Measurements from ENCODE around the gene RFFL. TPM values are rescaled to one million over a fixed set of nuclear protein-coding genes. Genes with fewer than 3 reads are reported as not detected.

RFFL gene
- total and polyA plus RNA-seq, 4 donors = 5.8 to 38.1 (median 21.9) TPM

DNA sequence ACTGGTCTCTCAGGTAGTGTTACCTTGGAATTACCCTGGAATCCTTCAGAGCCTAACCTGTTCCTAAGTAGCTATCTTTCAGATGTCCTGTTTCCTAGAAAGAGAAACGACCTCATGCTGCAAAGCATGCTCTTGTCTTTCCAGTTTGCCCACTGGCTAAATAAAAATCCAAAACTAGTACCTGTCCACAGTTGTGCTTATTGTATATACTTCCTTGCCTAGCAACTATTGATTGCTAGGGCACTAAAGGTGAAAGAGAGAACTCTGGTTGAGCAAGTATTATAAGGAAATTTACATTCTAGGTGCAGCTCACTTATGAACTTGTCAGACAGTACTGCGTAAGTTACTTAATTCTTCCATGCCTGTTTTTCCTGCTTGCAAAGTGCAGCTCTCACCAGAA, 44.7 kb downstream of the RFFL start:
- H3K36me3 ChIP-seq (ENCODE audit: control insufficient read depth in 4 of 4, insufficient read depth in 4 of 4, low read length in 4 of 4) = peaks cover 6 to 24% (median 21%) of the 10 kb centered on the region in 4 donors
- no peak overlapping the region for H3K27ac ChIP-seq (ENCODE audit: low read depth in 1 of 2, low read length in 1 of 2)
- WGBS, 2 donors = 76 to 80% methylated on average over 2 of the region's 2 CpGs
- H3K27me3 ChIP-seq (ENCODE audit: control insufficient read depth in 3 of 3, insufficient read depth in 3 of 3, low read length in 2 of 3) = no peaks in the 10 kb centered on the region
- no peak for ATAC-seq (ENCODE audit: insufficient read depth, low FRiP score)
- no peaks in the 10 kb centered on the region for H3K9me3 ChIP-seq (ENCODE audit: control insufficient read depth in 4 of 4, insufficient read depth in 3 of 4, low read length in 3 of 4)
- H3K4me1 ChIP-seq (ENCODE audit: control insufficient read depth in 5 of 5, insufficient read depth in 5 of 5, low read length in 5 of 5) = peaks cover 0 to 3% (median 0%) of the 10 kb centered on the region in 5 donors
- no peak for DNase-seq
- TF ChIP-seq, protein P1, sequence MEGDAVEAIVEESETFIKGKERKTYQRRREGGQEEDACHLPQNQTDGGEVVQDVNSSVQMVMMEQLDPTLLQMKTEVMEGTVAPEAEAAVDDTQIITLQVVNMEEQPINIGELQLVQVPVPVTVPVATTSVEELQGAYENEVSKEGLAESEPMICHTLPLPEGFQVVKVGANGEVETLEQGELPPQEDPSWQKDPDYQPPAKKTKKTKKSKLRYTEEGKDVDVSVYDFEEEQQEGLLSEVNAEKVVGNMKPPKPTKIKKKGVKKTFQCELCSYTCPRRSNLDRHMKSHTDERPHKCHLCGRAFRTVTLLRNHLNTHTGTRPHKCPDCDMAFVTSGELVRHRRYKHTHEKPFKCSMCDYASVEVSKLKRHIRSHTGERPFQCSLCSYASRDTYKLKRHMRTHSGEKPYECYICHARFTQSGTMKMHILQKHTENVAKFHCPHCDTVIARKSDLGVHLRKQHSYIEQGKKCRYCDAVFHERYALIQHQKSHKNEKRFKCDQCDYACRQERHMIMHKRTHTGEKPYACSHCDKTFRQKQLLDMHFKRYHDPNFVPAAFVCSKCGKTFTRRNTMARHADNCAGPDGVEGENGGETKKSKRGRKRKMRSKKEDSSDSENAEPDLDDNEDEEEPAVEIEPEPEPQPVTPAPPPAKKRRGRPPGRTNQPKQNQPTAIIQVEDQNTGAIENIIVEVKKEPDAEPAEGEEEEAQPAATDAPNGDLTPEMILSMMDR (IDR thresholded peaks at IDR 0.05; ENCODE audit: control extremely low read depth, extremely low read depth) = no peak
- H3K4me3 ChIP-seq = no peak overlapping the region
- no peak overlapping the region for H3K9ac ChIP-seq (ENCODE audit: insufficient read depth in 1 of 2, low read length in 2 of 2)

DNA sequence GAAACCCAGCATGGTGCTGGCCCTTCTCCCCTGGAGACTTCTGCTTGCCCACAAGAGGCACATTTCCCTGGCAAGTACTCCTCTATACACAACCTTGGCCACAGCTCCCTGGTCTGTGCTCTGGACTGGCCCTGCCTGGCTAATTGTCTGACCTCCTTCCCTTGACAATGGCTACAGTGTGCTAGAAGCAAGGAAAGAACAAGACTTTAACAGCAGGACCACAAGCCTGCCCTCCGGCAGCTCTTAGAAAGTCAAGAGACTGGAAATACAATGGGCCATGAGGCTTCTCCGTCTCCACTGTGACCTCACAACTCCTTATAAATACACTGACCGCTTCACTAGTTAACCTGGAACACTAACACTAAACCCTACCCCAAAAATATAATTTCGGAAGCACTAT, 46.5 kb downstream of the RFFL start:
- Histone ChIP-seq H3K36me3 (ENCODE audit: control insufficient read depth in 4 of 4, insufficient read depth in 4 of 4, low read length in 4 of 4) (peaks cover 6 to 34% (median 24%) of the 10 kb centered on the region in 4 donors), H3K4me1 (ENCODE audit: control insufficient read depth in 5 of 5, insufficient read depth in 5 of 5, low read length in 5 of 5) (peaks cover 0 to 3% (median 0%) of the 10 kb centered on the region in 5 donors), H3K9ac (ENCODE audit: insufficient read depth in 1 of 2, low read length in 2 of 2) (no peak overlapping the region), H3K4me3 (no peak overlapping the region), H3K27ac (ENCODE audit: low read depth in 1 of 2, low read length in 1 of 2) (no peak overlapping the region), H3K27me3 (ENCODE audit: control insufficient read depth in 3 of 3, insufficient read depth in 3 of 3, low read length in 2 of 3) (no peaks in the 10 kb centered on the region), H3K9me3 (ENCODE audit: control insufficient read depth in 4 of 4, insufficient read depth in 3 of 4, low read length in 3 of 4) (no peaks in the 10 kb centered on the region)
- ATAC-seq (ENCODE audit: insufficient read depth, low FRiP score) = no peak
- TF ChIP-seq, protein P1 (IDR thresholded peaks at IDR 0.05; ENCODE audit: control extremely low read depth, extremely low read depth) = no peak
- no peak for DNase-seq
- WGBS, 2 donors = 98 to 100% methylated on average over 4 of the region's 4 CpGs

DNA sequence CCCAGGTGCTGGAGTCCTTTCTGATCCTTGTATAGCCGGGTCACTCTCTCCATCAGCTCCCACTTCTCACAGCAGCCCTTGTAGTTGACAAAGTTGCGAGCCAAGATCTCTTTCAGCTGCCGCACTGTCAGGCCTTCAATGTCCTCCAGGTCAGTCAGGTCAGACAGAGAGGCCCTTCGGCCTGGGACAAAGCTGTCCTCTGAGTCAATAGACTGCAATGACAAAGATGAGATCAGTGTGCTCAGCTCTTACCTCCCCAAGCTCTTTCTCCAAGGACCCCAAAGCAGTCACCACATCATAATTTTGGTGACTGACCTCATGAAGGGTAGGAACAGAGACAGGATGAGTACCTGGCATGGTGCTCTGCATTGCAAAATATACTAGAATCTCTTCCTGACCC, 47.1 kb downstream of the RFFL start:
- ATAC-seq (ENCODE audit: insufficient read depth, low FRiP score) (no peak), DNase-seq (no peak)
- peaks cover 0 to 3% (median 0%) of the 10 kb centered on the region in 5 donors for H3K4me1 ChIP-seq (ENCODE audit: control insufficient read depth in 5 of 5, insufficient read depth in 5 of 5, low read length in 5 of 5)
- 94 to 95% methylated on average over 4 of the region's 4 CpGs for WGBS, 2 donors
- no peak overlapping the region for H3K4me3 ChIP-seq
- no peak overlapping the region for H3K27ac ChIP-seq (ENCODE audit: low read depth in 1 of 2, low read length in 1 of 2)
- TF ChIP-seq, protein P1 (IDR thresholded peaks at IDR 0.05; ENCODE audit: control extremely low read depth, extremely low read depth) = no peak
- no peaks in the 10 kb centered on the region for H3K27me3 ChIP-seq (ENCODE audit: control insufficient read depth in 3 of 3, insufficient read depth in 3 of 3, low read length in 2 of 3)
- no peaks in the 10 kb centered on the region for H3K9me3 ChIP-seq (ENCODE audit: control insufficient read depth in 4 of 4, insufficient read depth in 3 of 4, low read length in 3 of 4)
- no peak overlapping the region for H3K9ac ChIP-seq (ENCODE audit: insufficient read depth in 1 of 2, low read length in 2 of 2)
- H3K36me3 ChIP-seq (ENCODE audit: control insufficient read depth in 4 of 4, insufficient read depth in 4 of 4, low read length in 4 of 4) = peaks cover 6 to 40% (median 27%) of the 10 kb centered on the region in 4 donors

DNA sequence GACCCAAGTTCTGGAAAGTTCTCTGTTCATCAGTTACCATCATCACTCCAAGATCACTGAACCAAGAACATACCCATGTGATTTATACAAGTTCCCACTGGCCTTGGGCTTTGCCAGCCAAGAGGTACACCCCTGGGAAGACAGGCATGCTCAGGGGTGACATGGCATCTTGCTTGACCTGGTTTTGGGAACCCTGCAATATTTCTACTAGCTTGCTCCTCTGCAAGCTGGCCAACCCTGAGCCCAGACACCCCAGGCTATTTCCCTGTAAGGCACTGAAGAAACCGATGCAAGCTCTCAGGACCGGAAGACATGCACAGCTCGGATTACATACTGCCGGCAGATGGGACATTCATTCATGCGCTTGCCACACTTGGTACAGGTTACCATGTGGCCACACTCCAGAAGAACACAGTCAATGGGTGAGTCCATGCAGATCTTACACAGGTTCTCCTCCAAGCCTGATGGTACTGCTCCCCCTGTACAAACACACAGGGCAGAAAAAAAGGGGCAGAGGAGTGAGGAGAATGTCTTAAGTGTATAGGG, 51.8 kb downstream of the RFFL start:
- Histone ChIP-seq H3K9ac (ENCODE audit: insufficient read depth in 1 of 2, low read length in 2 of 2) (no peak overlapping the region), H3K9me3 (ENCODE audit: control insufficient read depth in 4 of 4, insufficient read depth in 3 of 4, low read length in 3 of 4) (no peaks in the 10 kb centered on the region), H3K4me3 (no peak overlapping the region), H3K27me3 (ENCODE audit: control insufficient read depth in 3 of 3, insufficient read depth in 3 of 3, low read length in 2 of 3) (no peaks in the 10 kb centered on the region), H3K4me1 (ENCODE audit: control insufficient read depth in 5 of 5, insufficient read depth in 5 of 5, low read length in 5 of 5) (no peaks in the 10 kb centered on the region), H3K27ac (ENCODE audit: low read depth in 1 of 2, low read length in 1 of 2) (no peak overlapping the region), H3K36me3 (ENCODE audit: control insufficient read depth in 4 of 4, insufficient read depth in 4 of 4, low read length in 4 of 4) (peaks cover 6 to 37% (median 27%) of the 10 kb centered on the region in 4 donors)
- 78 to 85% methylated on average over 5 of the region's 5 CpGs for WGBS, 2 donors
- ATAC-seq (ENCODE audit: insufficient read depth, low FRiP score) (no peak), DNase-seq (no peak)
- TF ChIP-seq, protein P1 (IDR thresholded peaks at IDR 0.05; ENCODE audit: control extremely low read depth, extremely low read depth) = no peak
